ENCODE measurements around the gene TUFM. TPM values are rescaled to one million over a fixed set of nuclear protein-coding genes. Genes with fewer than 3 reads are reported as not detected.

The TUFM gene
- polyA plus RNA-seq, 1 donor from 2014 or later: 144 TPM

DNA sequence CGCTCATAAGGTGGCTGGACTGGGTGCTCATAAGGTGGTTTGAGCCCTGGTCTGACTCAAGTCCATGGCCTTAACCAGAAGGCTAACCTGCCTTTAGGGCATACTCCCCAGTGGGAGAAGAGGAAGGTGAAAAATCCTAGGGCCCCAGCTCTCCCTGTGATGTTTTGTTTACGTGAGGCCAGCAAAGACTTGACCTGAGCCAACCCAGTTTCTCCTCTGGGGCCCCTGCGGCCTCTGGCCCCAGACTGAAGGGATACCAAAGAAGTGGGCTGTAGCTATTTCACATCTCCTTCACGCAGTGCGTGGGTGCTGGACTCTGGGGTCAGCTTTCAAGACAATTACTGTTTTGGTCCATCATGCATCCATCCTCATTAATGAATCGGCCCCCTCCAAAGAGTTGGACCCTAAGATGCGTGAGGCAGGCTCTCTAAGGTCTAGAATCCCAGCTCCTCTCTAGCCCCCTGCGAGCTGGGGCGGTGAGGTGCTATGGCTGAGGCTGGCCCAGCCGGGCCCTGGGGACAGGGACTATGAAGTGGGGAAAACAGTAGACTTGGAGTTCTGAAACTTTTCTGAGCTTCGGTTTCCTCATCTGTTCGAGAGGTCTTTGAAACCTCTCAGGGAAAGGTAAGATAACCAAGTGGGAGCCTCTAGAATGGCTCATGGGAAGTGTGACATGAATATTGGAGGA is 19.0 kb upstream of the TUFM start:
- Histone ChIP-seq H3K36me3 (ENCODE audit: insufficient read depth, low read length) (peaks cover 5% of the 10 kb centered on the region), H3K4me3 (ENCODE audit: low read length) (peak overlapping the region; percentile 76), H3K4me2 (ENCODE audit: low read length) (peak overlapping the region; percentile 79), H3F3A (ENCODE audit: insufficient read depth, low read length, poor library complexity, severe bottlenecking) (no peaks in the 10 kb centered on the region), H3K9me2 (ENCODE audit: insufficient read depth, low read length) (no peaks in the 10 kb centered on the region), H3K9me3 (ENCODE audit: low read length) (no peaks in the 10 kb centered on the region), H2AFZ (ENCODE audit: low read depth, low read length) (no peak overlapping the region), H3K27me3 (ENCODE audit: insufficient read depth, low read depth, low read length) (no peaks in the 10 kb centered on the region), H3K79me2 (replicated peaks; ENCODE audit: insufficient read depth, low read length) (peaks cover 18% of the 10 kb centered on the region), H4K20me1 (ENCODE audit: insufficient read depth) (no peaks in the 10 kb centered on the region), H3K27ac (ENCODE audit: low read length) (no peak overlapping the region), H3K9ac (ENCODE audit: low read length) (peak overlapping the region; percentile 93)
- TF ChIP-seq MXI1 (conservative IDR thresholded peaks at IDR 0.05; ENCODE audit: poor library complexity, severe bottlenecking): no peak
- TF ChIP-seq EZH2 (IDR thresholded peaks at IDR 0.05; ENCODE audit: borderline replicate concordance, insufficient read depth, low read length, poor library complexity, severe bottlenecking): no peak
- TF ChIP-seq, protein P1, sequence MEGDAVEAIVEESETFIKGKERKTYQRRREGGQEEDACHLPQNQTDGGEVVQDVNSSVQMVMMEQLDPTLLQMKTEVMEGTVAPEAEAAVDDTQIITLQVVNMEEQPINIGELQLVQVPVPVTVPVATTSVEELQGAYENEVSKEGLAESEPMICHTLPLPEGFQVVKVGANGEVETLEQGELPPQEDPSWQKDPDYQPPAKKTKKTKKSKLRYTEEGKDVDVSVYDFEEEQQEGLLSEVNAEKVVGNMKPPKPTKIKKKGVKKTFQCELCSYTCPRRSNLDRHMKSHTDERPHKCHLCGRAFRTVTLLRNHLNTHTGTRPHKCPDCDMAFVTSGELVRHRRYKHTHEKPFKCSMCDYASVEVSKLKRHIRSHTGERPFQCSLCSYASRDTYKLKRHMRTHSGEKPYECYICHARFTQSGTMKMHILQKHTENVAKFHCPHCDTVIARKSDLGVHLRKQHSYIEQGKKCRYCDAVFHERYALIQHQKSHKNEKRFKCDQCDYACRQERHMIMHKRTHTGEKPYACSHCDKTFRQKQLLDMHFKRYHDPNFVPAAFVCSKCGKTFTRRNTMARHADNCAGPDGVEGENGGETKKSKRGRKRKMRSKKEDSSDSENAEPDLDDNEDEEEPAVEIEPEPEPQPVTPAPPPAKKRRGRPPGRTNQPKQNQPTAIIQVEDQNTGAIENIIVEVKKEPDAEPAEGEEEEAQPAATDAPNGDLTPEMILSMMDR (IDR thresholded peaks at IDR 0.05; ENCODE audit: poor library complexity, severe bottlenecking): no peak
- TF ChIP-seq TAF1 (IDR thresholded peaks at IDR 0.05; ENCODE audit: low read depth): no peak
- no peak for TF ChIP-seq POLR2AphosphoS5 (IDR thresholded peaks at IDR 0.05)
- no peak for TF ChIP-seq EP300 (conservative IDR thresholded peaks at IDR 0.05; ENCODE audit: poor library complexity, severe bottlenecking)
- TF ChIP-seq, protein P2, sequence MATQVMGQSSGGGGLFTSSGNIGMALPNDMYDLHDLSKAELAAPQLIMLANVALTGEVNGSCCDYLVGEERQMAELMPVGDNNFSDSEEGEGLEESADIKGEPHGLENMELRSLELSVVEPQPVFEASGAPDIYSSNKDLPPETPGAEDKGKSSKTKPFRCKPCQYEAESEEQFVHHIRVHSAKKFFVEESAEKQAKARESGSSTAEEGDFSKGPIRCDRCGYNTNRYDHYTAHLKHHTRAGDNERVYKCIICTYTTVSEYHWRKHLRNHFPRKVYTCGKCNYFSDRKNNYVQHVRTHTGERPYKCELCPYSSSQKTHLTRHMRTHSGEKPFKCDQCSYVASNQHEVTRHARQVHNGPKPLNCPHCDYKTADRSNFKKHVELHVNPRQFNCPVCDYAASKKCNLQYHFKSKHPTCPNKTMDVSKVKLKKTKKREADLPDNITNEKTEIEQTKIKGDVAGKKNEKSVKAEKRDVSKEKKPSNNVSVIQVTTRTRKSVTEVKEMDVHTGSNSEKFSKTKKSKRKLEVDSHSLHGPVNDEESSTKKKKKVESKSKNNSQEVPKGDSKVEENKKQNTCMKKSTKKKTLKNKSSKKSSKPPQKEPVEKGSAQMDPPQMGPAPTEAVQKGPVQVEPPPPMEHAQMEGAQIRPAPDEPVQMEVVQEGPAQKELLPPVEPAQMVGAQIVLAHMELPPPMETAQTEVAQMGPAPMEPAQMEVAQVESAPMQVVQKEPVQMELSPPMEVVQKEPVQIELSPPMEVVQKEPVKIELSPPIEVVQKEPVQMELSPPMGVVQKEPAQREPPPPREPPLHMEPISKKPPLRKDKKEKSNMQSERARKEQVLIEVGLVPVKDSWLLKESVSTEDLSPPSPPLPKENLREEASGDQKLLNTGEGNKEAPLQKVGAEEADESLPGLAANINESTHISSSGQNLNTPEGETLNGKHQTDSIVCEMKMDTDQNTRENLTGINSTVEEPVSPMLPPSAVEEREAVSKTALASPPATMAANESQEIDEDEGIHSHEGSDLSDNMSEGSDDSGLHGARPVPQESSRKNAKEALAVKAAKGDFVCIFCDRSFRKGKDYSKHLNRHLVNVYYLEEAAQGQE (IDR thresholded peaks at IDR 0.05; ENCODE audit: borderline replicate concordance): no peak
- TF ChIP-seq RAD21 (conservative IDR thresholded peaks at IDR 0.05): no peak

DNA sequence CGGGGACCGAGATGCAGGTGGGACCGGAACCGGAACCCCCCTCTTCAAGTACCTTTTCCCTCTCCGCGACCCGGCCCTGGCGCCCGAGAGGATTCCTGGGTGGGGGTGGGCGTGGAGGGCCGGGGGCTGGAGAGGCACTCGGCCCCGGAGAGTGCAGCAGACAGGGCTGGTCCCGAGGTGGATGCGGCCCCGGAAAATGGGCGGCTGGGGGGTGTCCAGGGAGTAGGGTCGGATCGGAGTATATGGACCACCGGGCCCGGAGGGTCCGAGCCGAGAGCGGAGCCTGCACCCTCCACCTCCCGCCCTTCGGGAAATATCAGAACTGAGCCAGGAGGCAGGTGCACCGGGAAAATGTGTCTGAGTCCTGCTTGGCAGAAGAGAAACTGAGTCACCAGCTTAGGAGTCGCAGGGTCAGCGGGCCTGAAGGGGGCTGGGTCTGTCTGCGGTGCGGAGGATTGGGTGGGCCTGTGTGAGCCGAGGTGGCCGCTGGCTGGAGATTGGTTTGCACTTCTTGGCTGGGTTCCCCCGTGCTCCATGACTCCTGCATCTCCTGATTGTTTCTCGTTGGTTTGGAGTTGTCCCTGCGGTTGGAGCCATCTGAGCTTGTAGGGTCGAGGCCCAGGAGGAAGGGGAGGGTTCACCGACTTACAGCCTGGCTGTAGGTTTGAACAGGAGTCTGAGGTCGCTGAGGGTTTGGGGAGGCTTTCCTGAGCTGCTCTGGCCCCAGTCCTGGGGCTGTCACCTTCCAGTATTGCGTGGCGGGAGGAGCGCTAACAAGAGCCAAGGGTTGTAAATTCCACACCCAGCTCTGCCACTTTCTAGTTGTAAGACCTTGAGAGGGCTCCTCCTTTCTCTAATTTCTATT is 18.0 kb upstream of the TUFM start:
- Histone ChIP-seq H3K9me3 (ENCODE audit: low read length) (no peaks in the 10 kb centered on the region), H2AFZ (ENCODE audit: low read depth, low read length) (peak overlapping the region; percentile 73), H3K4me2 (ENCODE audit: low read length) (peak overlapping the region; percentile 79), H4K20me1 (ENCODE audit: insufficient read depth) (no peaks in the 10 kb centered on the region), H3K79me2 (replicated peaks; ENCODE audit: insufficient read depth, low read length) (peaks cover 18% of the 10 kb centered on the region), H3K36me3 (ENCODE audit: insufficient read depth, low read length) (no peaks in the 10 kb centered on the region), H3K27me3 (ENCODE audit: insufficient read depth, low read depth, low read length) (no peaks in the 10 kb centered on the region), H3K4me3 (ENCODE audit: low read length) (peak overlapping the region; percentile 76), H3K27ac (ENCODE audit: low read length) (peak overlapping the region; percentile 94), H3F3A (ENCODE audit: insufficient read depth, low read length, poor library complexity, severe bottlenecking) (no peaks in the 10 kb centered on the region), H3K9me2 (ENCODE audit: insufficient read depth, low read length) (no peaks in the 10 kb centered on the region), H3K9ac (ENCODE audit: low read length) (peak overlapping the region; percentile 93)
- TF ChIP-seq POLR2AphosphoS5 (IDR thresholded peaks at IDR 0.05): no peak
